Activated CD4-positive, alpha-beta T cell treated with anti-CD3 and anti-CD28 coated beads, Interleukin-2, amount 50 U/mL, for 16 hours (primary cell): ENCODE data around the gene DHRS4L2.
"Not testable (repeated sequence)": the region's sequence is repeated elsewhere in the genome, so short reads cannot be mapped to it uniquely, and the experiment has no call there.

Experiments
- DNase-seq: peaks from one replicate; pipeline ENCODE4 v3.0.0-alpha.2; 2020

DHRS4L2 gene

GRCh38 chr14:24020520-24020919 lies 31.8 kb downstream of the DHRS4L2 start:
- DNase-seq = not testable (repeated sequence)

GRCh38 chr14:24024939-24025418 lies 36.2 kb downstream of the DHRS4L2 start:
- DNase-seq = not testable (repeated sequence)

- not testable (repeated sequence) for DNase-seq
Observed at GRCh38 chr14:24029687-24030086, 41.0 kb downstream of the DHRS4L2 start.

DNA sequence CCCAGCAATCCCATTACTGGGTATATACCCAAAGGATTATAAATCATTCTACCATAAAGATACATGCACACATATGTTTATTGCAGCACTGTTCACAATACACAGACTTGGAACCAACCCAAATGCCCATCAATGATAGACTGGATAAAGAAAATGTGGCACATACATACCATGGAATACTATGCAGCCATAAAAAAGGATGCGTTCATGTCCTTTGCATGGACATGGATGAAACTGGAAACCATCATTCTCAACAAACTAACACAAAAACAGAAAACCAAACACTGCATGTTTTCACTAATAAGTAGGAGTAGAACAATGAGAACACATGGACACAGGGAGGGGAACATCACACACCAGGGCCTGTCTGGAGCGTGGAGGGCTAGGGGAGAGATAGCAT lies 42.6 kb downstream of the DHRS4L2 start:
- not testable (repeated sequence) for DNase-seq

DNA sequence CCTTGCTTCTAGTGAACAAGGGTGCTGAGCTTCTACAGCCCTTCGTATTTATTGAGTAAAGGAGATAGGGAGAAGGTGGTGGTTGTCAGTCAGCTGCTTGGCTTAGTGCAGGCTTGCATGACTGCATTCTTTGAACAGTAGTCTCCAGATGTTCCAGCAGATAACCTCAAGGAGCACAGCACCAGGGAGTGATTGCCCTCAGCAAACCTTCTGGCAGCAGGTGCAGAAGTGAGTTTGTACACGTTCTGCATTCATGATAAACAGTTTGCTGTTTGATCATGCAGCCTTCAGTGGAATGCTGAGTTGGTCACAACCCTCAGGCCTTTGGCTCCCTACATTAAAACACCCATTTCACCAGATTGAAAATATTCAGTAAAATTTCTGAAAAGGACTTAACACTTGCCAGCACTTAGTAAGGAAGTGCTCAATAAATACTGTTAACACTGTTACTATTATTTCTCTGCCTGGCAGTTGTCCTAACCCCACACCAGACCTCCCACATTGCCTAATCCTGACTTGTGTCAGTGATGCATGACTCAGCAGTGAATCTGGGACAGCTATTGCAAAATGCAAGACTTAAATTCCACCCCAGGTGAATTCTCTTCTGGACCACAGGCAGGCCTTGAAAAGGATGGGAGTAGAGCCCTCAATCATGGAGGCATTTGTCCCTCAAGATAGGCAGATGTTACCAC lies 44.1 kb downstream of the DHRS4L2 start:
- no peak for DNase-seq

GRCh38 chr14:24035769-24036168 lies 47.0 kb downstream of the DHRS4L2 start:
- DNase-seq = not testable (repeated sequence)

DNA sequence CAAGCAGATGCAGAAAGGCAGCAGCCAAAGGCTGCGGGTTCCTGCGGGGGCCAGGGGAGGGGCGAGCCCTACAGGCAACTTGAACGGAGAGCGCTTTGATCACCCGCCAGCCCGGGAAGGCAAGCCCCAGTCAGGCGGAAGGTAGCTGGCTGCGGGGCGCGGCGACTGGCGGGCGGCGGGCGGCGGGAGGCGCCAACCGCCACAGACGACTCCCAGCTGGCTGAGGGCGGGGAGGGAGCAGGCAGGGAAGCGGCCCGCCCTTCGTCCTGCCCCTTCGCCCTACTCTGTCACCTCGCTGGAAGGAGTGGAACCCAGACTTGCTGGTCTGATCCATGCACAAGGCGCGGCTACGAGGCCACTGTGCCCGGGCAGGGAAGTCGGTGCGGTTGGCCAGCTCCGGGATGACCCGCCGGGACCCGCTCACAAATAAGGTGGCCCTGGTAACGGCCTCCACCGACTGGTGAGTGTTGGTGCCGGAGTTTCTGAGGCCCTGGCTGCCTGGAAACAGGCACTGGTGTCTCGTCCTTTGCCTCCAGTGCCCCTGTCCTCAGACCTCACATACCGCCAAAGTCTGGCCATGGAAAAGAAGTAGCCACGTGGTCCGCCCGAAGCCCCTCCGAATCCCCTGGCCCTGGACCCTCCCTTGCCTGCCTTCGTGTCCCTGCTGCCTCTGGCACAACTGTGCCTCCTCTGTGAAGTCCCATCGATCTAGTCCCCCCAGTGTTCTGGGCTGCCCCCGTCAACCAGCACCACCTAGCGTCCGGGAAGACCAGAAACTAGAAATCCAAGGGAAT lies 47.6 kb downstream of the DHRS4L2 start:
- peak; percentile 76 for DNase-seq

- not testable (repeated sequence) for DNase-seq
Observed at GRCh38 chr14:24036963-24037657, 48.4 kb downstream of the DHRS4L2 start.

DNA sequence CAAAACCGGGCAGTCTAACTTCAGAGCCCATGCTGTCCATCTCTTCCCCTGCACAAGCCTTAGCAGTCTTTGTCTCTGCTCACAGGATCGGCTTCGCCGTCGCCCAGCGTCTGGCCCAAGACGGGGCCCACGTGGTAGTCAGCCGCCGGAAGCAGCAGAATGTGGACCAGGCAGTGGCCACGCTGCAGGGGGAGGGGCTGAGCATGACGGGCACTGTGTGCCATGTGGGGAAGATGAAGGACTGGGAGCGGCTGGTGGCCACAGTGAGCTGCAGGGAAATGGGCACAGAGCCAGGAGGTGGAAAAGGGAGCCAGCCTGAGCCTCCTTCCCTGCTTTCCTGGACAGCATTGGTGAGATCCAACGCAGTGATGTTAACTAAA lies 48.9 kb downstream of the DHRS4L2 start:
- no peak for DNase-seq

- no peak for DNase-seq
Observed at GRCh38 chr14:24038686-24039085, 50.0 kb downstream of the DHRS4L2 start.

GRCh38 chr14:24040692-24041091 lies 52.0 kb downstream of the DHRS4L2 start:
- no peak for DNase-seq

DNA sequence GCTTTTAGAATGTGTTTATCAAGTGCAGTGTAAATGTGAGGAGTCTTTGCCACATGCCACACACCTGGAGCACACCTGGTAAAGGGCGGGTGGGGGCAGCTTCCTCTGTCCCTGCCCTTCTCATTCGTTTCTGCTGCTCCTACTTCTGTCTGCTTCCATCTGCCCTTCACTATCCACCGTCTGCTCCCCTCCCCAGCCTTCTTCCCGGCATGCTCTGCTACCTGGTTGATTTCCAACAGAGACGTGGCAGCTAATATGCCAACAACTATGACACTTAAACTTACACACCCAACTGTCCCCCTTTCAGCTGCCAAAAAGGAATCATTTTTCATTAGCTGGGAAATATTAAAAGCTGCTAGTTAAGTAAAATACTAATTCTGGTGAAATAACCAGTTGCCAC lies 54.0 kb downstream of the DHRS4L2 start:
- no peak for DNase-seq

GRCh38 chr14:24049002-24049401 lies 60.3 kb downstream of the DHRS4L2 start:
- DNase-seq = not testable (repeated sequence)

DNA sequence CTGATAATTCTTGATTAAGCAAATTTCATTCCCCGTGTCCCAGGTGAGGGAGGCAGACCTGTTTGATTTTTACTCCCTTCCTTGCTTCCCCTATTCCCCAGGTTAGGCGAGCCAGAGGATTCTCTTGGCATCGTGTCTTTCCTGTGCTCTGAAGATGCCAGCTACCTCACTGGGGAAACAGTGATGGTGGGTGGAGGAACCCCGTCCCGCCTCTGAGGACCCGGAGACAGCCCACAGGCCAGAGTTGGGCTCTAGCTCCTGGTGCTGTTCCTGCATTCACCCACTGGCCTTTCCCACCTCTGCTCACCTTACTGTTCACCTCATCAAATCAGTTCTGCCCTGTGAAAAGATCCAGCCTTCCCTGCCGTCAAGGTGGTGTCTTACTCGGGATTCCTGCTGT lies 62.0 kb downstream of the DHRS4L2 start:
- not testable (repeated sequence) for DNase-seq

- DNase-seq = no peak
Observed at GRCh38 chr14:24051176-24051788, 62.6 kb downstream of the DHRS4L2 start.

- peak; percentile 65 for DNase-seq
Observed at GRCh38 chr14:24051789-24052655, 63.3 kb downstream of the DHRS4L2 start, which contains the start of gene CARMIL3. CARMIL3 (plus strand) TSS chr14:24052009; CDS start chr14:24052154, 145 bp downstream.

DNA sequence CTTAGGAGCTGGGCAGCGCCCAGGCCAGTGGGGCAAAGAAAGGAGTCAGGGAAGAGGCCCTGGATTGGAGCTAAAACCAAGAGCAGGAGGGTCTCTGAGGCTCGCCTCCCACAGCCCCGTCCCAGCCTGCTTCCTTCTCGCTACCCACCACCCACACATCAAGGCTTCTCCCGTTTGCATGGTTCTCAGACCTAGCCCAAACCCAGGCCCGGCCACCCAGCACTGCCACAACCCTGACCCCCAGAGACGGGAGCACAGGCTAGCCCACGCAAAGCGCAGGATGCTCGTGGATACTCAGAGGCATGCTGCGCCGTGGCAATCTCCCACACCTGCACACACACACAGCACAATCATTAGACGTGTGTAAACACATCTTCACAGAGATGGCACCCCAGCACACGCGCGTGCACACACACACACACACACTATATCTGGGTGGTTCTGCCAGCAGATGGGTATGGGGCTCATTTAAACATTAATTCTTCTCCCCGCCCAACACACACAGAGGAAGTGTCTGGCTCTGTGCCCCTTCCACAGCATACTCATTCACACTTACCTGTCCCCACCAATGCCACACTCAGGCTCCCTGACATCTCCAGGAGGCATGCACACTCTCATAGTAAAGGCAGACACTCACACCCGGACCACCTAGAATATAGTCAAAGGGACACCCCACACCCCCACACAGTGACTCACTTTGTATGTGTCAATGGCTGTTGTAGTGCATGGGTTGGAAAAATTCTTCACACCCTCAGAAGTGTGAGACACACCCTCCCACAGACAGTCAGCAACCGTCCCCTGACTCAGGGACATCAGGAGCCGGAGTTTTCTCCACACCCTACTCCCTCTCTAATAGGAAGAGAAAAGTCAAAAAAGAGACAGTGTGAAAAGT lies 64.2 kb downstream of the DHRS4L2 start:
- peak; percentile 58 for DNase-seq

DNA sequence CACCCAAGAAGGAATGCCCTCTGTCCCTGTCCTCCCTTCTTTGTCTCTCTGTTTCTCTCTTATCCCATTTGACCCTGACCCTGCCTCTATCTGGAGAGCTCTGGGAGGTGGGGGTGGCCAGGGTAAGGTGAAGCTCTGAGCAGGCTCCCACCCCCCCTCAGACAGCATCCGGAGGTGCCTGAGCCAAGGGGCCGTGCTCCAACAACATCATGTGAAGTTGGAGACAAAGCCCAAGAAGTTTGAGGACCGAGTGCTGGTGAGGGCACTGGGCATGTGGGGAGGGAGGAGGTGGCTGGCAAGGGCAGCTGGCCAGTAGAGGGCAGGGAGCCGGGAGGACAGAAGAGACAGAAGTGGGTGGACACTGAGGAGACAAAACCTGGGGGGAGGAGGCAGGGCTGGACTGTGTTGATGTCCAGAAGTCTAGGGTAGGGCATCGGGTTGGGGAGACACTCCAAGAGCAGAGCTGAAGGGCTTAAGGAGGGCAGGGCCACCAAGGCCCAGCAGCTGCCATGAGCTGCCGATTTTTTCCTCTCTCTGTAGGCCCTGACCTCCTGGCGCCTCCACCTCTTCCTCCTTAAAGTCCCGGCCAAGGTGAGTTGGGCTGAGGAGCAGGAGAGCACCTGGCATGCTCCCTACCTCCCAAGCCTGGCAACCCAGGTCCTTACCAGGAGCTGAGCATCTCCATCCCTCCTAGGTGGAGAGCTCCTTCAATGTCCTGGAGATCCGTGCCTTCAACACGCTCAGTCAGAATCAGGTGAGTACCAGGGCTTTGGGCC lies 65.0 kb downstream of the DHRS4L2 start:
- DNase-seq = no peak

DNA sequence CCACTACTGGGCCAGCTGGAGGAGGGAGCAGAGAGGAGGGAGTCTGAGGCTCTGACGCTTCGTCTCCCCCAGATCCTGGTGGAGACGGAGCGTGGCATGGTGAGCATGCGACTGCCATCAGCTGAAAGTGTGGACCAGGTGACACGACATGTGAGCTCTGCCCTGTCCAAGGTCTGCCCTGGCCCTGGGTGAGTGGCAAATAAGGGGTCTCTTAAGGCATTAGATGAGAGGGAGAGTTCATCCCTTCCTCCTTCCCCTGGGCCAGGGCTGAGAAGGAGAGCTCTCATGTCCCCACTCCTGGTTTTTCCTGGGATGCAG lies 65.6 kb downstream of the DHRS4L2 start:
- DNase-seq = no peak

DNA sequence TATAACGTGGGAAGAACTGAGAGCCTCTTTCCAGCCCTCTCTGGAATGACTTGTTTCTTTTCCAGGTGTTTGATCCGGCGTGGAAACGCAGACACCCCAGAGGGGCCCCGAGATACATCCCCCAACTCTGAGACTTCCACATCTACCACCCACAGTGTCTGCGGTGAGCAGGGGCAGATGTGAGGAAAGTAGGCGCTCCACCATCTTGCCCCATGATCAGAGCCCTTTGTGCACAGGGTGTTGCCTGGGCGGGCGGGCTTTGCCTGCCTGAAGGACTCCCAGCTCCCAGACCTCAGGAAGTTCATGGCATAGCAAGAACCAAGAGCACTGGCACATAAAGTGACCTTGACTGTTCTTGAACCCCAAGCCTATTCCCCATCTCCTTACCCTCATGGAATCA lies 65.9 kb downstream of the DHRS4L2 start:
- no peak for DNase-seq
